B cell (primary cell): ENCODE measurements around the gene TIMM17A.

ENCODE experiments used
- CTCF ChIP-seq: fragments of 200-600 bp; IDR thresholded peaks from one replicate; pipeline ENCODE4 v1.8.0; 2022; ENCODE audit warnings: antibody characterized with exemption, mild to moderate bottlenecking
- EZH2 ChIP-seq: IDR thresholded peaks from 2 replicates; pipeline ENCODE4 v1.6.1; 2012; ENCODE audit warnings: borderline replicate concordance, low read depth, mild to moderate bottlenecking, moderate library complexity, low read length; ENCODE audit not compliant: insufficient read depth, poor library complexity, severe bottlenecking

- TF ChIP-seq CTCF (no peak), EZH2 (no peak)
Measured at GRCh38 chr1:201946224-201946908, 8.9 kb upstream of the TIMM17A start, which contains the start of gene LMOD1.
